Measurements from ENCODE around the gene MRC1. TPM values are rescaled to one million over a fixed set of nuclear protein-coding genes. Genes with fewer than 3 reads are reported as not detected.
A peak's percentile ranks its signal among the peaks of the same experiment; 100 is the strongest.

Gene MRC1
- total and polyA plus RNA-seq, 2 experiments from 2014 or later: not detected

- in situ Hi-C loops (cut with MboI): no loop called here
These were observed 27.3 kb upstream of the MRC1 start for GRCh38 chr10:17781856-17782255.

GRCh38 chr10:17782921-17783665 is 26.1 kb upstream of the MRC1 start:
- no peaks in the 10 kb centered on the region for H3K9me2 ChIP-seq (ENCODE audit: insufficient read depth)
- H2AFZ ChIP-seq: peak overlapping the region; percentile 12; the same call in 1 of the 2 replicates
- peak overlapping the region; percentile 41 for H3K4me2 ChIP-seq (ENCODE audit: unreplicated experiment)
- H4K20me1 ChIP-seq (ENCODE audit: insufficient read depth): no peaks in the 10 kb centered on the region
- 65 to 74% methylated on average over 16 of the region's 16 CpGs for WGBS, 2 experiments (ENCODE audit: low coverage in 1 of 2, low lambda C conversion rate in 2 of 2, missing lambda C conversion rate in 2 of 2)
- H3K27me3 ChIP-seq (replicated peaks; ENCODE audit: insufficient read depth): no peaks in the 10 kb centered on the region
- TF ChIP-seq EZH2 (IDR thresholded peaks at IDR 0.05; ENCODE audit: insufficient read depth, poor library complexity, severe bottlenecking) (no peak), EZH2phosphoT487 (IDR thresholded peaks at IDR 0.05; ENCODE audit: insufficient read depth, low read depth) (no peak)
- peaks cover 39% of the 10 kb centered on the region for H3F3A ChIP-seq (ENCODE audit: insufficient read depth)
- peak overlapping the region; percentile 56 for H3K27ac ChIP-seq
- no peaks in the 10 kb centered on the region for H3K9me3 ChIP-seq (ENCODE audit: low read depth)
- no peak overlapping the region for H3K4me3 ChIP-seq
- in situ Hi-C loops (cut with MboI): no loop called here
- peaks cover 40% of the 10 kb centered on the region for H3K4me1 ChIP-seq (ENCODE audit: insufficient read depth)
- no peaks in the 10 kb centered on the region for H3K79me2 ChIP-seq (ENCODE audit: insufficient read depth)
- H3K9ac ChIP-seq: no peak overlapping the region
- H3K36me3 ChIP-seq (ENCODE audit: low read depth): no peaks in the 10 kb centered on the region
- peak; percentile 69 for DNase-seq

More at GRCh38 chr10:17781856-17782255, 27.3 kb upstream of the MRC1 start:
- no peaks in the 10 kb centered on the region for H4K20me1 ChIP-seq (ENCODE audit: insufficient read depth)
- no peaks in the 10 kb centered on the region for H3K9me2 ChIP-seq (ENCODE audit: insufficient read depth)
- H3K27ac ChIP-seq: no peak overlapping the region
- H2AFZ ChIP-seq: no peak overlapping the region
- no peaks in the 10 kb centered on the region for H3K36me3 ChIP-seq (ENCODE audit: low read depth)
- peaks cover 33% of the 10 kb centered on the region for H3K4me1 ChIP-seq (ENCODE audit: insufficient read depth)
- WGBS, 2 experiments (ENCODE audit: low coverage in 1 of 2, low lambda C conversion rate in 2 of 2, missing lambda C conversion rate in 2 of 2): 57 to 65% methylated on average over 2 of the region's 2 CpGs
- H3K27me3 ChIP-seq (replicated peaks; ENCODE audit: insufficient read depth): no peaks in the 10 kb centered on the region
- H3K79me2 ChIP-seq (ENCODE audit: insufficient read depth): no peaks in the 10 kb centered on the region
- H3K9me3 ChIP-seq (ENCODE audit: low read depth): no peaks in the 10 kb centered on the region
- no peak overlapping the region for H3K4me2 ChIP-seq (ENCODE audit: unreplicated experiment)
- H3F3A ChIP-seq (ENCODE audit: insufficient read depth): peaks cover 32% of the 10 kb centered on the region
- no peak overlapping the region for H3K4me3 ChIP-seq
- H3K9ac ChIP-seq: no peak overlapping the region
- no peak for DNase-seq
- no peak for TF ChIP-seq EZH2phosphoT487 (IDR thresholded peaks at IDR 0.05; ENCODE audit: insufficient read depth, low read depth)
- no peak for TF ChIP-seq EZH2 (IDR thresholded peaks at IDR 0.05; ENCODE audit: insufficient read depth, poor library complexity, severe bottlenecking)

- 95 to 100% methylated on average over 1 of the region's 1 CpG for WGBS, 2 experiments (ENCODE audit: low coverage in 1 of 2, low lambda C conversion rate in 2 of 2, missing lambda C conversion rate in 2 of 2)
- Histone ChIP-seq H2AFZ (no peak overlapping the region), H4K20me1 (ENCODE audit: insufficient read depth) (no peaks in the 10 kb centered on the region), H3K9me2 (ENCODE audit: insufficient read depth) (no peaks in the 10 kb centered on the region), H3K4me3 (peak overlapping the region; percentile 12; the same call in 1 of the 2 replicates), H3F3A (ENCODE audit: insufficient read depth) (peaks cover 39% of the 10 kb centered on the region), H3K9me3 (ENCODE audit: low read depth) (no peaks in the 10 kb centered on the region), H3K27ac (peak overlapping the region; percentile 56), H3K4me1 (ENCODE audit: insufficient read depth) (peaks cover 47% of the 10 kb centered on the region), H3K79me2 (ENCODE audit: insufficient read depth) (no peaks in the 10 kb centered on the region), H3K36me3 (ENCODE audit: low read depth) (no peaks in the 10 kb centered on the region), H3K4me2 (ENCODE audit: unreplicated experiment) (peak overlapping the region; percentile 41), H3K9ac (no peak overlapping the region), H3K27me3 (replicated peaks; ENCODE audit: insufficient read depth) (no peaks in the 10 kb centered on the region)
- in situ Hi-C loops (cut with MboI): no loop called here
- no peak for TF ChIP-seq EZH2 (IDR thresholded peaks at IDR 0.05; ENCODE audit: insufficient read depth, poor library complexity, severe bottlenecking)
- no peak for TF ChIP-seq EZH2phosphoT487 (IDR thresholded peaks at IDR 0.05; ENCODE audit: insufficient read depth, low read depth)
- DNase-seq: peak; percentile 42
These were observed 25.4 kb upstream of the MRC1 start for GRCh38 chr10:17783751-17784150.

GRCh38 chr10:17784688-17785087 is 24.5 kb upstream of the MRC1 start:
- peak overlapping the region; percentile 10; the same call in 1 of the 2 replicates for H3K9ac ChIP-seq
- DNase-seq: peak; percentile 85

More at GRCh38 chr10:17784688-17785087, 24.5 kb upstream of the MRC1 start:
- peak overlapping the region; percentile 12 for H3K4me3 ChIP-seq
- H4K20me1 ChIP-seq (ENCODE audit: insufficient read depth): no peaks in the 10 kb centered on the region
- WGBS, 2 experiments (ENCODE audit: low coverage in 1 of 2, low lambda C conversion rate in 2 of 2, missing lambda C conversion rate in 2 of 2): 11 to 21% methylated on average over 3 of the region's 3 CpGs
- H3K36me3 ChIP-seq (ENCODE audit: low read depth): no peaks in the 10 kb centered on the region
- H3K27me3 ChIP-seq (replicated peaks; ENCODE audit: insufficient read depth): no peaks in the 10 kb centered on the region
- H3K79me2 ChIP-seq (ENCODE audit: insufficient read depth): no peaks in the 10 kb centered on the region
- peaks cover 39% of the 10 kb centered on the region for H3F3A ChIP-seq (ENCODE audit: insufficient read depth)
- H3K4me1 ChIP-seq (ENCODE audit: insufficient read depth): peaks cover 47% of the 10 kb centered on the region
- no peaks in the 10 kb centered on the region for H3K9me2 ChIP-seq (ENCODE audit: insufficient read depth)
- in situ Hi-C loops (cut with MboI): no loop called here
- H2AFZ ChIP-seq: 0 out of 2 replicates have a peak overlapping the region, but pooled peaks have one; percentile 12
- H3K27ac ChIP-seq: peak overlapping the region; percentile 56
- H3K9me3 ChIP-seq (ENCODE audit: low read depth): no peaks in the 10 kb centered on the region
- TF ChIP-seq EZH2 (IDR thresholded peaks at IDR 0.05; ENCODE audit: insufficient read depth, poor library complexity, severe bottlenecking) (no peak), EZH2phosphoT487 (IDR thresholded peaks at IDR 0.05; ENCODE audit: insufficient read depth, low read depth) (no peak)
- H3K4me2 ChIP-seq (ENCODE audit: unreplicated experiment): peak overlapping the region; percentile 41
